Left ventricle myocardium inferior (tissue), 1 donor: ENCODE data around the gene HSD17B13. TPM values are rescaled to one million over a fixed set of nuclear protein-coding genes. Genes with fewer than 3 reads are reported as not detected.

Experiments
- DNase-seq: peaks from one replicate; pipeline ENCODE4 v3.0.0-alpha.2; 2020
- H3K27ac ChIP-seq: fragments of 200-600 bp; replicated peaks from 2 replicates; pipeline ENCODE4 v1.8.0; 2021
- H3K27me3 ChIP-seq: fragments of 200-600 bp; 2 replicates; pipeline ENCODE4 v1.8.0; 2021; ENCODE audit warnings: low read depth
- H3K36me3 ChIP-seq: fragments of 200-600 bp; 2 replicates; pipeline ENCODE4 v1.8.0; 2021
- H3K4me1 ChIP-seq: fragments of 200-600 bp; 2 replicates; pipeline ENCODE4 v1.8.0; 2021
- H3K4me3 ChIP-seq: fragments of 200-600 bp; 2 replicates; pipeline ENCODE4 v1.8.0; 2021; ENCODE audit warnings: mild to moderate bottlenecking, moderate library complexity
- H3K9me3 ChIP-seq: fragments of 200-600 bp; replicated peaks from 2 replicates; pipeline ENCODE4 v1.8.0; 2021
- intact Hi-C: fragments of 100-400 bp; cut with micrococcal nuclease; formaldehyde crosslinking; loops from one replicate; pipeline ENCODE4 v1.11.0; 2022
- microRNA-seq: library from miRNA; unstranded; fragments of <30 nt; microRNA quantifications from one replicate; pipeline ENCODE4 v1.2.0, GENCODE V29; 2020
- total RNA-seq: library from RNA; stranded (reverse); fragmentation: NEBNext Ultra II Directional; extraction: Animal tissue kit (Norgen Biotek cat#: 25700); gene quantifications from one replicate; pipeline ENCODE4 v1.2.1, GENCODE V29; 2021
- TF ChIP-seq, protein P1 (sequence below): fragments of 200-600 bp; IDR thresholded peaks from 2 replicates; pipeline ENCODE4 v1.8.0; 2021; ENCODE audit warnings: antibody characterized with exemption, mild to moderate bottlenecking, borderline replicate concordance
- donor health status: DM: no; HTN: yes; CAD: no; lungs with severe emphysema.

Gene HSD17B13
- total RNA-seq, 1 donor from 2014 or later: 0.08 TPM

DNA sequence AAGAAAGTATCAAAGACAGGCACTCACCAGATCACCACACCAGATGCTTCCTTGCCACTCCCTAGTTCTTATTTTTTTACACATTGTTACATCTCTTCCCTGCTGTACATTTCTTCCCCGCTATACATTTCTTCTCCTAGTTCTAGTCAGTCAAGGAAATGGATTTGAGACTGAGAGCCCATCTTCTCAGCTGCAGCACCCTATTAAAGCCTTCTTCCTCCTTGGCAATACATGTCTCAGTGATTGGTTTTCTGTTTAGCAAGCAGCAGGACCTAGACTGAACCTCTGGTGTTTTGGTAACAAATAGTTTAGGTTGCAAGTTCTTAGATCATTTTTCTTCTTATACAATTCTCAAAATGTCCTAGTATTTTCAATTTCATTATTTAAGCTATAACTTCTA is 66.9 kb downstream of the HSD17B13 start:
- no peaks in the 10 kb centered on the region for H3K27me3 ChIP-seq
- no peak for DNase-seq
- no peaks in the 10 kb centered on the region for H3K36me3 ChIP-seq
- H3K4me3 ChIP-seq: no peak overlapping the region
- peaks cover 7% of the 10 kb centered on the region for H3K4me1 ChIP-seq
- no peaks in the 10 kb centered on the region for H3K9me3 ChIP-seq
- H3K27ac ChIP-seq: no peak overlapping the region
- TF ChIP-seq, protein P1, sequence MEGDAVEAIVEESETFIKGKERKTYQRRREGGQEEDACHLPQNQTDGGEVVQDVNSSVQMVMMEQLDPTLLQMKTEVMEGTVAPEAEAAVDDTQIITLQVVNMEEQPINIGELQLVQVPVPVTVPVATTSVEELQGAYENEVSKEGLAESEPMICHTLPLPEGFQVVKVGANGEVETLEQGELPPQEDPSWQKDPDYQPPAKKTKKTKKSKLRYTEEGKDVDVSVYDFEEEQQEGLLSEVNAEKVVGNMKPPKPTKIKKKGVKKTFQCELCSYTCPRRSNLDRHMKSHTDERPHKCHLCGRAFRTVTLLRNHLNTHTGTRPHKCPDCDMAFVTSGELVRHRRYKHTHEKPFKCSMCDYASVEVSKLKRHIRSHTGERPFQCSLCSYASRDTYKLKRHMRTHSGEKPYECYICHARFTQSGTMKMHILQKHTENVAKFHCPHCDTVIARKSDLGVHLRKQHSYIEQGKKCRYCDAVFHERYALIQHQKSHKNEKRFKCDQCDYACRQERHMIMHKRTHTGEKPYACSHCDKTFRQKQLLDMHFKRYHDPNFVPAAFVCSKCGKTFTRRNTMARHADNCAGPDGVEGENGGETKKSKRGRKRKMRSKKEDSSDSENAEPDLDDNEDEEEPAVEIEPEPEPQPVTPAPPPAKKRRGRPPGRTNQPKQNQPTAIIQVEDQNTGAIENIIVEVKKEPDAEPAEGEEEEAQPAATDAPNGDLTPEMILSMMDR: no peak
- intact Hi-C loops: no loop called here

Small RNAs within 50 kb of the gene (microRNA-seq; reads per million reads assigned to microRNA genes)
- not detected for gene MIR5705

Other genes starting within 250 kb of the HSD17B13 start
- 11.7 TPM for gene KLHL8, start 102.3 kb downstream of the HSD17B13 start, total RNA-seq
- 11.7 TPM for gene HSD17B11, start 68.3 kb upstream of the HSD17B13 start, total RNA-seq
- gene NUDT9, start 99.7 kb upstream of the HSD17B13 start, total RNA-seq: 29.2 TPM
- gene SPARCL1, start 206.5 kb upstream of the HSD17B13 start, total RNA-seq: 292 TPM